ENCODE data around the gene DNM3.

- TF ChIP-seq FOXA1 (IDR thresholded peaks at IDR 0.05) (no peak), SP1 (IDR thresholded peaks at IDR 0.05) (no peak), BHLHE40 (IDR thresholded peaks at IDR 0.05; ENCODE audit: borderline replicate concordance) (no peak), HDGF (IDR thresholded peaks at IDR 0.05; ENCODE audit: borderline replicate concordance) (no peak)
These were observed 279.1 kb downstream of the DNM3 start for GRCh38 chr1:172120381-172120780.
